GM12874 (cell line): ENCODE data around the gene ZNF616.

Experiments
- CTCF ChIP-seq: IDR thresholded peaks from 2 replicates; pipeline ENCODE4 v1.5.1; 2011; ENCODE audit warnings: low read depth, mild to moderate bottlenecking, control low read depth, low read length, moderate library complexity; ENCODE audit not compliant: insufficient read depth

The ZNF616 gene

DNA sequence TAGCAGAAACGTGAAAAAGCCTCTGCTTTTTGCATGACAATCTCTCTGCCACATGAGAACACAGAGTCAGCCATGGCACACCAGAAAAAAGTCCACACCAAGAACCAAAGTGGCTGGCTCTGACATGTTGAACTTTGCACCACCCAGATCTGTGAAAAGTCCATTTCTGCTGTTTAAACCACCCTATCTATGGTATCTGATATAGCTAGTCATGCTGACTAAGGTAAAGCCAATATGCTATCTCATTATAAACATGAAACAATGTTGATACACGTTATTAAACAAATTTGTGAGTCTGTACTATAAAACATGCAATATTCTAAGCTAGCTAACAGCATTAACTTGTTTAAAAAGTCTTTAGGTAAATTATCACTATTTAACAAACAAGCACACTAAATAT is 70.1 kb downstream of the ZNF616 start:
- no peak for TF ChIP-seq CTCF

DNA sequence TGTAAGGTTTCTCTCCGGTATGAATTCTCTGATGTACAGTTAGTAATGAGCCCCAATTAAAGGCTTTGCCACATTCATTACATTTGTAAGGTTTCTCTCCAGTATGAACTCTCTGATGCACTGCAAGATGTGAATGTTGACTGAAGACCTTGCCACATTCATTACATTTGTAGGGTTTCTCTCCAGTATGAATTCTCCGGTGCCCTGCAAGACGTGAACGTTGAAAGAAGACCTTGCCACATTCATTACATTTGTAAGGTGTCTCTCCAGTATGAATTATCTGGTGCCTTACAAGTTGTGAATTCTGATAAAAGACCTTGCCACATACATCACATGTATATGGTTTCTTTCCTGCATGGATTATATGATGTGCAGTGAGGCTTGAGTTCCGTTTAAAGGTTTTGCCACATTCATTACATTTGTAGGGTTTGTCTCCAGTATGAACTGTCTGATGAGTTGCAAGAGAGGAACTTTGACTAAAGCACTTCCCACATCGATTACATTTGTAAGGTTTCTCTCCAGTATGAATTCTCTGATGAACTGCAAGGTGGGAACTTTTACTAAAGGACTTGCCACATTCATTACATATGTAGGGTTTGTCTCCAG is 73.4 kb downstream of the ZNF616 start:
- no peak for TF ChIP-seq CTCF

DNA sequence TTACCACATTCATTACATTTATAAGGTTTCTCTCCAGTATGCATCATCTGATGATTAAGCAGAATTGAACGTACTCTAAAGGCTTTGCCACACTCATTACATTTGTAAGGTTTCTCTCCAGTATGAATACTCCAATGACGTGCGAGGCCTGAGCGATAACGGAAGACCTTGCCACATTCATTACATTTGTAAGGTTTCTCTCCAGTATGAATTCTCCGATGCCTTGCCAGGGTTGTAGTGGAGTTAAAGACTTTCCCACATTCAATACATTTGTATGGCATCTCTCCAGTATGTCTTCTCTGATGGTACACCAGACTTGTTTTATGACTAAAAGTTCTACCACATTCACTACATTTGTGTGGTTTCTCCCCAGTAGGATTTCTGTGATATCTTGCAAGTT is 74.3 kb downstream of the ZNF616 start:
- TF ChIP-seq CTCF, result no peak
